Measurements from ENCODE around the gene TMCC3.
"Not testable (repeated sequence)": the region's sequence is repeated elsewhere in the genome, so short reads cannot be mapped to it uniquely, and the experiment has no call there.

TMCC3 gene

DNA sequence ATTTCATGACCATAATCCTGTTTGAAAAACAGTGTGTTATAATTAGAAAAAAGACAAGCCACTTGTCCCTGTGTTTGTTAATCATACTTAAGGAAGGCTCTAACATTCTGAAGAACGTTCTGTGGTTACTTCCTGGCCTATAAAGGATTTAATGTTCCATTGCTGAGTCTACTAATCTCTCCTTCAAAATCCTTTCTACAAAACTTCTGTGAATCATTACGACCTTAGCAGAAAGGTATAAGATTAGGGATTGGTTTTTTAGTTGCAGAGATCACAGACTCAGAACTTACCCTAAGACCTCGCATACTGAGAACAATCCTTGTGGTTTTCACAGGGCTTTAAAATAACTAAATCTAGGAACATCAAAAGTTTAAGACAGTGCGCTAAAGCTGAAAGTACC lies 48.3 kb downstream of the TMCC3 start:
- Histone ChIP-seq H3K36me3 (ENCODE audit: insufficient read depth, low read length) (no peaks in the 10 kb centered on the region), H3F3A (ENCODE audit: insufficient read depth, low read length) (no peaks in the 10 kb centered on the region), H3K9me2 (ENCODE audit: low read depth, low read length) (no peaks in the 10 kb centered on the region), H3K4me2 (ENCODE audit: low read length) (no peak overlapping the region), H3K79me2 (ENCODE audit: insufficient read depth, low read length) (no peaks in the 10 kb centered on the region), H3K27me3 (ENCODE audit: insufficient read depth, low read length) (no peaks in the 10 kb centered on the region), H4K20me1 (ENCODE audit: insufficient read depth, low read length) (no peaks in the 10 kb centered on the region), H3K9ac (ENCODE audit: low read length) (no peak overlapping the region), H3K9me3 (ENCODE audit: low read length) (no peaks in the 10 kb centered on the region), H3K4me3 (ENCODE audit: low read depth, low read length, poor library complexity, severe bottlenecking) (no peak overlapping the region), H3K27ac (ENCODE audit: low read depth, low read length, poor library complexity, severe bottlenecking) (no peak overlapping the region), H2AFZ (ENCODE audit: low read length) (no peak overlapping the region), H3K4me1 (ENCODE audit: insufficient read depth, low read length, severe bottlenecking) (no peaks in the 10 kb centered on the region)
- no peak for TF ChIP-seq EZH2 (IDR thresholded peaks at IDR 0.05; ENCODE audit: borderline replicate concordance, low read length)
- TF ChIP-seq, protein P1, sequence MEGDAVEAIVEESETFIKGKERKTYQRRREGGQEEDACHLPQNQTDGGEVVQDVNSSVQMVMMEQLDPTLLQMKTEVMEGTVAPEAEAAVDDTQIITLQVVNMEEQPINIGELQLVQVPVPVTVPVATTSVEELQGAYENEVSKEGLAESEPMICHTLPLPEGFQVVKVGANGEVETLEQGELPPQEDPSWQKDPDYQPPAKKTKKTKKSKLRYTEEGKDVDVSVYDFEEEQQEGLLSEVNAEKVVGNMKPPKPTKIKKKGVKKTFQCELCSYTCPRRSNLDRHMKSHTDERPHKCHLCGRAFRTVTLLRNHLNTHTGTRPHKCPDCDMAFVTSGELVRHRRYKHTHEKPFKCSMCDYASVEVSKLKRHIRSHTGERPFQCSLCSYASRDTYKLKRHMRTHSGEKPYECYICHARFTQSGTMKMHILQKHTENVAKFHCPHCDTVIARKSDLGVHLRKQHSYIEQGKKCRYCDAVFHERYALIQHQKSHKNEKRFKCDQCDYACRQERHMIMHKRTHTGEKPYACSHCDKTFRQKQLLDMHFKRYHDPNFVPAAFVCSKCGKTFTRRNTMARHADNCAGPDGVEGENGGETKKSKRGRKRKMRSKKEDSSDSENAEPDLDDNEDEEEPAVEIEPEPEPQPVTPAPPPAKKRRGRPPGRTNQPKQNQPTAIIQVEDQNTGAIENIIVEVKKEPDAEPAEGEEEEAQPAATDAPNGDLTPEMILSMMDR (IDR thresholded peaks at IDR 0.05; ENCODE audit: low read length): no peak

DNA sequence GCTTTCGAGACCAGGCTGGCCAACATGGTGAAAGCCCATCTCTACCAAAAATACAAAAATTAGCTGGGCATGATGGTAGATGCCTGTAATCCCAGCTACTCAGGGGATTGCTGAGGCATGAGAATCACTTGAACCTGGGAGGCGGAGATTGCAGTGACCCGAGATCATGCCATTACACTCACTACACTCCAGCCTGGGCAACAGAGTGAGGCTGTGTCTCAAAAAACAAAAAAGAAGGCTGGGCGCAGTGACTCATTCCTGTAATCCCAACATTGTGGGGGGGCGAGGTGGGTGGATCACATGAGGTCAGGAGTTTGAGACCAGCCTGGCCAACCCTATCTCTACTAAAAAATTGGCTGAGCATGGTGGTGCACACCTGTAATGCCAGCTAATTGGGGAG lies 49.0 kb downstream of the TMCC3 start:
- not testable (repeated sequence) for H3K4me1 ChIP-seq (ENCODE audit: insufficient read depth, low read length, severe bottlenecking); H3K4me2 ChIP-seq (ENCODE audit: low read length)

DNA sequence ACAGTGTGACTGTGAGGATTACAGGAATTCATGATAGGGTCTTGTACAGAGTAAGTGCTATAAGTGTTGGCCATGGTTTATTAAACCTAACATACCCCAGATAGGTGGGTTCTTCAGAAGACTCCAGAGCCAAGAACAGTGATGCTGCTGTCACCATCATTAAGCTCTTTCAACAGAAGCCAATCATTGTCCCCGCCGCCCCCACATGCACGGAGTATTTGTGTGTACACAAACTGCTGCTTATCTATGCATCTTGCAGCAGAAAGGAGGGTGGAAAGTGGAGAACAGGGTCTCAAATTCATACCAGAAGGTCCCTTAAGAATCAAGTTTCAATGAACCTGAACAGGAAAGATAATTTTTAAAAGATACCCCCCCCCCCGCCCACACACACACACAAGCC lies 51.2 kb downstream of the TMCC3 start:
- H2AFZ ChIP-seq (ENCODE audit: low read length): no peak overlapping the region

More for the DNA sequence above, 49.0 kb downstream of the TMCC3 start:
- H3K9ac ChIP-seq (ENCODE audit: low read length); H3K79me2 ChIP-seq (ENCODE audit: insufficient read depth, low read length); H3K4me3 ChIP-seq (ENCODE audit: low read depth, low read length, poor library complexity, severe bottlenecking); H3F3A ChIP-seq (ENCODE audit: insufficient read depth, low read length); H3K36me3 ChIP-seq (ENCODE audit: insufficient read depth, low read length); H2AFZ ChIP-seq (ENCODE audit: low read length); H3K9me3 ChIP-seq (ENCODE audit: low read length); H3K27ac ChIP-seq (ENCODE audit: low read depth, low read length, poor library complexity, severe bottlenecking); H3K9me2 ChIP-seq (ENCODE audit: low read depth, low read length); H3K27me3 ChIP-seq (ENCODE audit: insufficient read depth, low read length); H4K20me1 ChIP-seq (ENCODE audit: insufficient read depth, low read length): not testable (repeated sequence)

DNA sequence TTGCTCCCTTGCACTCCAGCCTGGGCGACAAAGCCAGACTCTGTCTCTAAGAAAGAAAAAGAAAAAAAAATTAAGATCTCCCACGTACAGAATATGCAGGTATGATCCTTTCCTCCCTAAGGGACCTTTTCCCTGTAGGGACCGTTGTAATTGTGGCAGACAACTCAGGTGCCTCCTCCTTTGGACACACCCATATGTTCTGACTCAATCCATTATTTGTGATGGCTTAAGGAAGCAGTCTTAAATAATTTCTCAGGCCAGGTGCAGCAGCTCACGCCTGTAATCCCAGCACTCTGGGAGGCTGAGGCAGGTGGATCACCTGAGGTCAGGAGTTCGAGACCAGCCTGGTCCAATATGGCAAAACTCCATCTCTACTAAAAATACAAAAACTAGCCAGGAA lies 53.1 kb downstream of the TMCC3 start:
- no peak overlapping the region for H2AFZ ChIP-seq (ENCODE audit: low read length)
- H3K27me3 ChIP-seq (ENCODE audit: insufficient read depth, low read length): no peaks in the 10 kb centered on the region
- no peaks in the 10 kb centered on the region for H3K36me3 ChIP-seq (ENCODE audit: insufficient read depth, low read length)
- H3K27ac ChIP-seq (ENCODE audit: low read depth, low read length, poor library complexity, severe bottlenecking): no peak overlapping the region
- TF ChIP-seq EZH2 (IDR thresholded peaks at IDR 0.05; ENCODE audit: borderline replicate concordance, low read length): no peak
- TF ChIP-seq, protein P1 (IDR thresholded peaks at IDR 0.05; ENCODE audit: low read length): no peak
- H3K4me2 ChIP-seq (ENCODE audit: low read length): no peak overlapping the region
- H3F3A ChIP-seq (ENCODE audit: insufficient read depth, low read length): no peaks in the 10 kb centered on the region
- H3K9ac ChIP-seq (ENCODE audit: low read length): no peak overlapping the region
- H3K79me2 ChIP-seq (ENCODE audit: insufficient read depth, low read length): no peaks in the 10 kb centered on the region
- no peaks in the 10 kb centered on the region for H3K9me2 ChIP-seq (ENCODE audit: low read depth, low read length)
- no peaks in the 10 kb centered on the region for H3K4me1 ChIP-seq (ENCODE audit: insufficient read depth, low read length, severe bottlenecking)
- no peaks in the 10 kb centered on the region for H4K20me1 ChIP-seq (ENCODE audit: insufficient read depth, low read length)
- no peaks in the 10 kb centered on the region for H3K9me3 ChIP-seq (ENCODE audit: low read length)
- no peak overlapping the region for H3K4me3 ChIP-seq (ENCODE audit: low read depth, low read length, poor library complexity, severe bottlenecking)

More for the DNA sequence above, 51.2 kb downstream of the TMCC3 start:
- H3K27ac ChIP-seq (ENCODE audit: low read depth, low read length, poor library complexity, severe bottlenecking): no peak overlapping the region
- no peaks in the 10 kb centered on the region for H3K79me2 ChIP-seq (ENCODE audit: insufficient read depth, low read length)
- H3K4me1 ChIP-seq (ENCODE audit: insufficient read depth, low read length, severe bottlenecking): no peaks in the 10 kb centered on the region
- no peak overlapping the region for H3K4me3 ChIP-seq (ENCODE audit: low read depth, low read length, poor library complexity, severe bottlenecking)
- H3K9ac ChIP-seq (ENCODE audit: low read length): no peak overlapping the region
- no peaks in the 10 kb centered on the region for H3F3A ChIP-seq (ENCODE audit: insufficient read depth, low read length)
- H3K9me2 ChIP-seq (ENCODE audit: low read depth, low read length): no peaks in the 10 kb centered on the region
- no peaks in the 10 kb centered on the region for H4K20me1 ChIP-seq (ENCODE audit: insufficient read depth, low read length)
- no peaks in the 10 kb centered on the region for H3K27me3 ChIP-seq (ENCODE audit: insufficient read depth, low read length)
- no peaks in the 10 kb centered on the region for H3K9me3 ChIP-seq (ENCODE audit: low read length)
- H3K4me2 ChIP-seq (ENCODE audit: low read length): no peak overlapping the region
- TF ChIP-seq EZH2 (IDR thresholded peaks at IDR 0.05; ENCODE audit: borderline replicate concordance, low read length): no peak
- TF ChIP-seq, protein P1 (IDR thresholded peaks at IDR 0.05; ENCODE audit: low read length): no peak
- H3K36me3 ChIP-seq (ENCODE audit: insufficient read depth, low read length): no peaks in the 10 kb centered on the region

Measured in OCI-LY1 (cell line).